SU-DHL-6 (cell line): ENCODE results near the gene TBC1D16.

Experiments
- CTCF ChIP-seq: fragments of 200-600 bp; sonication (generic); IDR thresholded peaks from one replicate; pipeline ENCODE4 v1.5.1; 2017; ENCODE audit warnings: antibody characterized with exemption, mild to moderate bottlenecking, low read length, moderate library complexity; ENCODE audit not compliant: insufficient read depth, poor library complexity, severe bottlenecking
- EZH2phosphoT487 ChIP-seq: fragments of 200-600 bp; sonication (generic), shearing (Covaris generic); conservative IDR thresholded peaks from 2 replicates; pipeline ENCODE4 v1.6.1; 2018; ENCODE audit warnings: mild to moderate bottlenecking, antibody characterized with exemption, low read length, moderate library complexity, mixed read lengths

GRCh38 chr17:79970576-79971068 lies 65.0 kb downstream of the TBC1D16 start:
- TF ChIP-seq CTCF: peak; percentile 38
- no peak for TF ChIP-seq EZH2phosphoT487
